ENCODE measurements around the gene AIFM1.

The AIFM1 gene

GRCh38 chrX:130184857-130185256 lies 19.2 kb upstream of the AIFM1 start (continued):
- no peak for TF ChIP-seq TSHZ2 (CRISPR knock-in tag; IDR thresholded peaks at IDR 0.05)
- no peak for TF ChIP-seq ARNTL (CRISPR knock-in tag; IDR thresholded peaks at IDR 0.05; ENCODE audit: borderline replicate concordance, low read depth)
- no peak for TF ChIP-seq ZNF8 (CRISPR knock-in tag; IDR thresholded peaks at IDR 0.05)

- ATAC-seq, result no peak
- no peak for TF ChIP-seq ISL1 (CRISPR knock-in tag; IDR thresholded peaks at IDR 0.05)
- TF ChIP-seq PATZ1 (CRISPR knock-in tag; IDR thresholded peaks at IDR 0.05; ENCODE audit: borderline replicate concordance), result no peak
- TF ChIP-seq PPARA (CRISPR knock-in tag; IDR thresholded peaks at IDR 0.05; ENCODE audit: borderline replicate concordance), result no peak
- TF ChIP-seq ZNF565 (CRISPR knock-in tag; conservative IDR thresholded peaks at IDR 0.05; ENCODE audit: low read depth), result no peak
- TF ChIP-seq OSR1 (CRISPR knock-in tag; IDR thresholded peaks at IDR 0.05), result no peak
- no peak for TF ChIP-seq TCF4 (CRISPR knock-in tag; IDR thresholded peaks at IDR 0.05; ENCODE audit: borderline replicate concordance)
- no peak for TF ChIP-seq ZFP30 (CRISPR knock-in tag; IDR thresholded peaks at IDR 0.05)
- no peak for TF ChIP-seq BACH2 (CRISPR knock-in tag; IDR thresholded peaks at IDR 0.05; ENCODE audit: borderline replicate concordance)
- TF ChIP-seq GLIS3 (CRISPR knock-in tag; IDR thresholded peaks at IDR 0.05), result no peak
- TF ChIP-seq ZNF70 (CRISPR knock-in tag; IDR thresholded peaks at IDR 0.05), result no peak
Observed at GRCh38 chrX:130184168-130184567, 18.5 kb upstream of the AIFM1 start.

- no peak; the same call in 2 of the 3 replicates for ATAC-seq
- no peak for TF ChIP-seq ZC3H10 (CRISPR knock-in tag; IDR thresholded peaks at IDR 0.05)
Observed at GRCh38 chrX:130179579-130180215, 14.1 kb upstream of the AIFM1 start.

GRCh38 chrX:130179170-130179569 lies 13.5 kb upstream of the AIFM1 start:
- TF ChIP-seq ZC3H10 (CRISPR knock-in tag; IDR thresholded peaks at IDR 0.05), result no peak
- TF ChIP-seq RARB (CRISPR knock-in tag; IDR thresholded peaks at IDR 0.05), result no peak
- TF ChIP-seq ZNF8 (CRISPR knock-in tag; IDR thresholded peaks at IDR 0.05), result no peak
- no peak for TF ChIP-seq OSR1 (CRISPR knock-in tag; IDR thresholded peaks at IDR 0.05)
- TF ChIP-seq ZNF70 (CRISPR knock-in tag; IDR thresholded peaks at IDR 0.05), result no peak
- no peak for TF ChIP-seq CSDC2 (CRISPR knock-in tag; IDR thresholded peaks at IDR 0.05)
- no peak for TF ChIP-seq TSHZ2 (CRISPR knock-in tag; IDR thresholded peaks at IDR 0.05)

GRCh38 chrX:130176942-130177341 lies 11.3 kb upstream of the AIFM1 start:
- ATAC-seq, result no peak
- TF ChIP-seq ZNF8 (CRISPR knock-in tag; IDR thresholded peaks at IDR 0.05) (no peak), GLIS3 (CRISPR knock-in tag; IDR thresholded peaks at IDR 0.05) (no peak), TSHZ2 (CRISPR knock-in tag; IDR thresholded peaks at IDR 0.05) (no peak), ARNTL (CRISPR knock-in tag; IDR thresholded peaks at IDR 0.05; ENCODE audit: borderline replicate concordance, low read depth) (no peak), PATZ1 (CRISPR knock-in tag; IDR thresholded peaks at IDR 0.05; ENCODE audit: borderline replicate concordance) (no peak), PPARA (CRISPR knock-in tag; IDR thresholded peaks at IDR 0.05; ENCODE audit: borderline replicate concordance) (no peak), CSDC2 (CRISPR knock-in tag; IDR thresholded peaks at IDR 0.05) (no peak), CSRNP3 (CRISPR knock-in tag; IDR thresholded peaks at IDR 0.05) (no peak), OSR1 (CRISPR knock-in tag; IDR thresholded peaks at IDR 0.05) (no peak), TOX (CRISPR knock-in tag; IDR thresholded peaks at IDR 0.05; ENCODE audit: borderline replicate concordance) (no peak)

More at GRCh38 chrX:130179170-130179569, 13.5 kb upstream of the AIFM1 start:
- ATAC-seq, result no peak
